ENCODE measurements around the gene TM9SF4. TPM values are rescaled to one million over a fixed set of nuclear protein-coding genes. Genes with fewer than 3 reads are reported as not detected.

Gene TM9SF4, protein sequence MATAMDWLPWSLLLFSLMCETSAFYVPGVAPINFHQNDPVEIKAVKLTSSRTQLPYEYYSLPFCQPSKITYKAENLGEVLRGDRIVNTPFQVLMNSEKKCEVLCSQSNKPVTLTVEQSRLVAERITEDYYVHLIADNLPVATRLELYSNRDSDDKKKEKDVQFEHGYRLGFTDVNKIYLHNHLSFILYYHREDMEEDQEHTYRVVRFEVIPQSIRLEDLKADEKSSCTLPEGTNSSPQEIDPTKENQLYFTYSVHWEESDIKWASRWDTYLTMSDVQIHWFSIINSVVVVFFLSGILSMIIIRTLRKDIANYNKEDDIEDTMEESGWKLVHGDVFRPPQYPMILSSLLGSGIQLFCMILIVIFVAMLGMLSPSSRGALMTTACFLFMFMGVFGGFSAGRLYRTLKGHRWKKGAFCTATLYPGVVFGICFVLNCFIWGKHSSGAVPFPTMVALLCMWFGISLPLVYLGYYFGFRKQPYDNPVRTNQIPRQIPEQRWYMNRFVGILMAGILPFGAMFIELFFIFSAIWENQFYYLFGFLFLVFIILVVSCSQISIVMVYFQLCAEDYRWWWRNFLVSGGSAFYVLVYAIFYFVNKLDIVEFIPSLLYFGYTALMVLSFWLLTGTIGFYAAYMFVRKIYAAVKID
- 10 to 100 TPM; 27.9 to 36.0 (median 31.6) TPM for total RNA-seq
- polyA plus RNA-seq: 10 to 100 TPM; 19.2 to 21.1 TPM
- long read RNA-seq, donor 1, transcript TM9SF4-202 (18 exons, 3,978 nt): major isoform, 33 of 59 reads
- long read RNA-seq, donor 1, partial matches to known transcripts: 8 of 59 reads
- long read RNA-seq, donor 1, other reads (novel, unspliced or antisense): 18 of 59 reads
- long read RNA-seq, donor 2, full-length matches to known transcripts: 30 of 58 reads
- long read RNA-seq, donor 2, partial matches to known transcripts: 18 of 58 reads
- long read RNA-seq, donor 2, other reads (novel, unspliced or antisense): 10 of 58 reads
- long read RNA-seq, donor 3, transcript TM9SF4-202 (18 exons, 3,978 nt): major isoform, 57 of 101 reads
- long read RNA-seq, donor 3, partial matches to known transcripts: 15 of 101 reads
- long read RNA-seq, donor 3, other reads (novel, unspliced or antisense): 28 of 101 reads

DNA sequence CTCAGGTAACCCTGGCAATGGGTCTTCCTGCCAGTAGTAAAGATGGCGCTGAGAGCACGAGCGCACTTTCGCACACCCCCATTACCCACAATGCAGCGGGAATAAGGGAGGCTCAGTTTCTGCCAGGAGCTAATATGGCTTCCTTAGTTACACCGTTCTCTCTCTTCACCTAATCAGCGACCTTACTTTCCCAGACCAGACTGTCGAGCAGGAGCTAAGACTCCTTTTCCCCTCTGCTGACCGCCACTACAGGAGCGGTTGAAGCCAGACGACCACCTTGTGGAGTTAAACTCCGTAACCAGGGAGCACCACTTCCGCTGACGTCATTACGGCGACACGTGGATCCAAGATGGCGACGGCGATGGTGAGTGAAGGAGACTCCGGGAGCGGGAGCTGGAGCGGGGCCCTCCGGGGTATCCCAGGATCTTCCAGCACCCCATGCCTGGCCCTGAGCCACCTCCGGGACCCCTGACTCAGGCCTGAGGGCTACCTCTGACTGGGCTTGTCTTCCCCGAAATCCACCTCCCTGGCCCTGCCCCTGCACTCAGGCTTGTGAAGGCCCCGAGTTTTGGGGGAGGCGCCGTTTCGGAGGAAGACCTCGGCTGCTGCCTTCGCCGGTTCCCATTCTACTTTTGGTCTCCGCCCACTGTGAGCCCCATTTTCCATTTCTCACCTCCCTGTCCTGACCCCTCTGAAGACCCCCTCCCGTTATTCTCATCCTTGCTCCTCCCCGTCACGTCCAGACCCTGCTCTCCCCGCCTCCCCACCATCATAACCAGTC is at the start of gene TM9SF4:
Gene TM9SF4 (plus strand): TSS at position 323 of the 781 bp plus-strand sequence. CDS start 27 bp downstream, at position 350.
- Histone ChIP-seq H3K4me1 (peaks cover 0 to 47% (median 34%) of the 10 kb centered on the region in 9 donors), H3K9me3 (no peaks in the 10 kb centered on the region), H3K36me3 (peaks cover 0 to under 1% (median 0%) of the 10 kb centered on the region in 9 donors), H3K27me3 (no peaks in the 10 kb centered on the region), H3K27ac (peak within 1 kb of the TSS; percentile 80 to 99 (median 97)), H3K4me3 (peak within 1 kb of the TSS; percentile 69 to 96 (median 81))
- intact Hi-C loops (cut with DNase I): loop anchor here in 2 of 10 donors (5.0 to 10.0 kb wide), 2 partner anchors 95 to 98 kb away; partner anchors contain the start of genes PLAGL2 (in 2 of the 2) and POFUT1 (in 2 of the 2)
- DNase-seq: peak; percentile 87 to 95
- ATAC-seq: peak; percentile 93 to 97 (median 96)
- TF ChIP-seq, protein P1, sequence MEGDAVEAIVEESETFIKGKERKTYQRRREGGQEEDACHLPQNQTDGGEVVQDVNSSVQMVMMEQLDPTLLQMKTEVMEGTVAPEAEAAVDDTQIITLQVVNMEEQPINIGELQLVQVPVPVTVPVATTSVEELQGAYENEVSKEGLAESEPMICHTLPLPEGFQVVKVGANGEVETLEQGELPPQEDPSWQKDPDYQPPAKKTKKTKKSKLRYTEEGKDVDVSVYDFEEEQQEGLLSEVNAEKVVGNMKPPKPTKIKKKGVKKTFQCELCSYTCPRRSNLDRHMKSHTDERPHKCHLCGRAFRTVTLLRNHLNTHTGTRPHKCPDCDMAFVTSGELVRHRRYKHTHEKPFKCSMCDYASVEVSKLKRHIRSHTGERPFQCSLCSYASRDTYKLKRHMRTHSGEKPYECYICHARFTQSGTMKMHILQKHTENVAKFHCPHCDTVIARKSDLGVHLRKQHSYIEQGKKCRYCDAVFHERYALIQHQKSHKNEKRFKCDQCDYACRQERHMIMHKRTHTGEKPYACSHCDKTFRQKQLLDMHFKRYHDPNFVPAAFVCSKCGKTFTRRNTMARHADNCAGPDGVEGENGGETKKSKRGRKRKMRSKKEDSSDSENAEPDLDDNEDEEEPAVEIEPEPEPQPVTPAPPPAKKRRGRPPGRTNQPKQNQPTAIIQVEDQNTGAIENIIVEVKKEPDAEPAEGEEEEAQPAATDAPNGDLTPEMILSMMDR (IDR thresholded peaks at IDR 0.05): no peak
- WGBS, 2 donors: 0% methylated on average over 38 of the region's 38 CpGs

DNA sequence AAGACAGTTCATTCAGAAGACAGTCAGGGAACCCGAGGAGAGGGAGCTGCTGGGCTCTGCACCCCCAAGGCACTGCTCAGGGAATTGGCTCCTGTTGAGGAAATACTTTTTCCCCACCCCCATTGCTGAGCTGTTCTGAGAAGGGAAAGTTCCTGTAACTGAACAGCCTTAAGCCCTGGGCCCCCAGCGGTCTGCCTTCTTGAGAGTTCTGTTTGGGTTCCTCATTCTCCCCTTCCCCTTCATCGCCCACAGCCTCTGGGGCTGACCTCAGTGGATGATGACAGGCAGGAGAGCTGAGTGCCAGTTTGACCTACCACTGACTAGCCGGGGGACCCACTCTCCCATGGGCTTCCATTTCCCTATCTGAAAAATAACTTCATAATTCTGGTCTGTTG is 46.7 kb upstream of the TM9SF4 start:
- H3K9me3 ChIP-seq: no peaks in the 10 kb centered on the region
- TF ChIP-seq, protein P1 (IDR thresholded peaks at IDR 0.05): no peak
- intact Hi-C loops (cut with DNase I): no loop called here
- ATAC-seq (peak; percentile 58 to 88 (median 79)), DNase-seq (peak; percentile 42 to 54)
- 45 to 55% methylated on average over 4 of the region's 4 CpGs for WGBS, 2 donors
- peaks cover 0 to 81% (median 0%) of the 10 kb centered on the region in 9 donors for H3K4me1 ChIP-seq
- peaks cover 0 to 4% (median 0%) of the 10 kb centered on the region in 9 donors for H3K36me3 ChIP-seq
- peaks cover 0 to 65% (median 21%) of the 10 kb centered on the region in 7 donors for H3K27me3 ChIP-seq
- peak overlapping the region in 4 of 10 donors; percentile 22 to 85 (median 44) for H3K27ac ChIP-seq
- H3K4me3 ChIP-seq: peak overlapping the region in 1 of 10 donors; percentile 33

DNA sequence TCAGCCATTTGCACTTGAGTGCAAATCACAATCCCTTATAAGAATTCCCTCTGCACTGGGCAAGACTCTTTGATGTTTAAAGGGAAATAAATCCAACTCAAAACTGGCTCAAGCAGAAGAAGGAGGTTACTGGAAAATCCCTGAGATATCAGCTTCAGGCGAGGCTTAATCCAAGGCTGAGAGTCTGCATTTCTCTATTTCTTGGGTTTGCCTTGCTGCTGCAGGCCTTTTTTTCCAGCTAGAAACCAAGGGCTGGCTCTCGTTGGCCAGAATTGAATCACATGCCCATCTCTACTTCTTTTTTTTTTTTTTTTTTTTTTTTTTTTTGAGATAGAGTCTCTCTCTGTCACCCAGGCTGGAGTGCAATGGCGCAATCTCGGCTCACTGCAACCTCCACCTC is 45.8 kb upstream of the TM9SF4 start:
- Histone ChIP-seq H3K36me3 (no peaks in the 10 kb centered on the region), H3K4me3 (peak overlapping the region in 1 of 10 donors; percentile 33), H3K9me3 (no peaks in the 10 kb centered on the region), H3K27me3 (peaks cover 0 to 57% (median 14%) of the 10 kb centered on the region in 7 donors), H3K4me1 (peaks cover 0 to 83% (median 0%) of the 10 kb centered on the region in 9 donors), H3K27ac (peak overlapping the region in 4 of 10 donors; percentile 8 to 85 (median 44))
- TF ChIP-seq, protein P1 (IDR thresholded peaks at IDR 0.05): no peak
- DNase-seq (no peak), ATAC-seq (peak in 4 of 8 donors; percentile 19 to 57 (median 42))
- WGBS, 2 donors: 72 to 74% methylated on average over 4 of the region's 4 CpGs
- intact Hi-C loops (cut with DNase I): no loop called here
